ENCODE results near the gene SLCO4A1. TPM values are rescaled to one million over a fixed set of nuclear protein-coding genes. Genes with fewer than 3 reads are reported as not detected.

Gene SLCO4A1
- total and polyA plus RNA-seq, 9 of the 15 experiments (the other 6 are each of a cell fraction or from before 2014, with no cell fraction given), result 1.6 to 21.9 (median 12.8) TPM

DNA sequence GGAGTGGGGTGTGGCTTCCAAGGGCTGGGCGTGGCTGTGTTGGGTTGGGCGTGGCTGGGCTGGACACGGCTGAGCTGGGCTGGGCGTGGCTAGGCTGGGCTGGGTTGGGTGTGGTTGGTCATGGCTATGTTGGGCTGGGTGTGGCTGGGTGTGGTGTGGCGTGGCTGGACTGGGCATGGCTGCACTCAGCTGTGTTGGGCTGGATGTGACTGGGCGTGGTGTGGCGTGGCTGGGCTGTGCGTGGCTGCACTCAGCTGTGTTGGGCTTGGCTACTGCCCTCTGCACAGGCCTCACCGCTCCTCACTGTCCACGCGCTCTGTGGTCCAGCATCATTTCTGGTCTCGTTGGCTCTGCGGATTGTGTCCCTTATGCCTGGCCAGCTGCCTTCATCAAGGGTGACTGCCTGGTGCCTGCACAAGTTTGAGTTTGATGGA, 43.5 kb upstream of the SLCO4A1 start (continued):
- TF ChIP-seq TCF3 (CRISPR knock-in tag; IDR thresholded peaks at IDR 0.05), result peak; percentile 35; the same call in 1 of the 2 replicates
- peak in 2 of 3 experiments; percentile 62 to 77 for TF ChIP-seq YY1 (IDR thresholded peaks at IDR 0.05; ENCODE audit: borderline replicate concordance in 1 of 3, control insufficient read depth in 1 of 3, extremely low read depth in 1 of 3, insufficient read depth in 3 of 3, insufficient read length in 1 of 3, insufficient replicate concordance in 2 of 3, low read depth in 1 of 3, low read length in 2 of 3)
- TF ChIP-seq SMC3 (conservative IDR thresholded peaks at IDR 0.05; ENCODE audit: insufficient read depth, low read depth, low read length), result no peak
- TF ChIP-seq RBM22 (IDR thresholded peaks at IDR 0.05; ENCODE audit: low read depth, low read length, poor library complexity, severe bottlenecking), result no peak
- TF ChIP-seq MECOM (CRISPR knock-in tag; IDR thresholded peaks at IDR 0.05), result no peak
- no peak for TF ChIP-seq HEY1 (CRISPR knock-in tag; IDR thresholded peaks at IDR 0.05; ENCODE audit: borderline replicate concordance)
- no peak for TF ChIP-seq STAG1 (CRISPR knock-in tag; IDR thresholded peaks at IDR 0.05; ENCODE audit: borderline replicate concordance)
- TF ChIP-seq ETV1 (tag; conservative IDR thresholded peaks at IDR 0.05; ENCODE audit: low read depth), result no peak
- TF ChIP-seq CREM (IDR thresholded peaks at IDR 0.05; ENCODE audit: low read depth), result peak; percentile 74
- TF ChIP-seq ETV6 (IDR thresholded peaks at IDR 0.05; ENCODE audit: borderline replicate concordance in 1 of 2, low read depth in 2 of 2, low read length in 1 of 2), result no peak
- TF ChIP-seq ETV6 (CRISPR knock-in tag; IDR thresholded peaks at IDR 0.05; ENCODE audit: borderline replicate concordance), result no peak
- no peak for TF ChIP-seq ZNF12 (CRISPR knock-in tag; IDR thresholded peaks at IDR 0.05)
- no peak for TF ChIP-seq PCBP2 (IDR thresholded peaks at IDR 0.05; ENCODE audit: low read depth, low read length, poor library complexity, severe bottlenecking)
- TF ChIP-seq ZBTB7A (IDR thresholded peaks at IDR 0.05; ENCODE audit: borderline replicate concordance, control insufficient read depth, low read depth, low read length), result no peak
- no peak for TF ChIP-seq PHB (CRISPR knock-in tag; IDR thresholded peaks at IDR 0.05)
- TF ChIP-seq NCOA1 (IDR thresholded peaks at IDR 0.05; ENCODE audit: low read depth), result no peak
- no peak for TF ChIP-seq SRSF1 (IDR thresholded peaks at IDR 0.05; ENCODE audit: low read depth, low read length)
- TF ChIP-seq MGA (IDR thresholded peaks at IDR 0.05), result no peak
- no peak for TF ChIP-seq CBFA2T3 (IDR thresholded peaks at IDR 0.05)

Data from K562 (cell line).